Measurements from ENCODE around the gene ATF3. TPM values are rescaled to one million over a fixed set of nuclear protein-coding genes. Genes with fewer than 3 reads are reported as not detected.
A peak's percentile ranks its signal among the peaks of the same experiment; 100 is the strongest.

Gene ATF3
- total RNA-seq, 4 donors from 2014 or later, result 10.0 to 38.0 (median 17.2) TPM

DNA sequence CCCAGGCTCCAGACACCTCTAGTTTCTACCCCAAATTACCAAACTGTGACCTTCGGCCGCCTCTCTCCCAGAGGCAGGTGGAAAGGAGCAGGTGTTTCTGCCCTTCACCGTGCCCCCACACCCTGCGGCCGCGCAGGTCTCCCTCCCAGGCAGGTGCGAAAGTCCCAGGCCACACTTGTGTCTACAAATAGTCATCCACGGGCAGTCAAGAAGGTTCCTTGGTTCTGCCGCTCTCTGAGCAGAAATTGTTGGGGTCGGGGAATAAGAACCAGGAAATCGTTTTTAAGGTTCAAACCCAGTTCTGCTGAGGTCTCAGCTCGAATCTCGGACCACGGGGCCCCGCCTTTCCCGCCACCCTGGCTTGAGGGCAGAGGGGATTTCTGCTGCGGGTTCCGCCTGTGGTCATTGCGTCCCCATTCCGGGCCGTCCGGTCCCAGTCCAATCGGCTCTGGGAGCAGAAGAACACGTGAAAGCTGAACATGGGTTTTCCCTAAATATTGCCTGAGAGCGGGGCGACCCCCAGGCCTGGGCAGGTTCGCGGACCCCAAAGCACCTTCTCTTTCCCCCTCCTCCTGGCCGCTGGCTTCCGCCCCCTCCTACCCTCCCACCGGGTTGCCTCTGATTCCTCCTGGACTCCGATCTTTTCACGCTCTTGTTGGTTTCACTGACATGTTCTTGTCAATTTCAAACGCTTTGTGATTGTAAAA is 1.2 kb upstream of the ATF3 start:
- peak overlapping the region; percentile 63 to 88 (median 79) for H3K4me3 ChIP-seq
- peak; percentile 23 to 71 (median 57) for DNase-seq
- peak overlapping the region; percentile 71 to 99 (median 97) for H3K27ac ChIP-seq
- H3K9me3 ChIP-seq, result no peaks in the 10 kb centered on the region
- H3K4me1 ChIP-seq, result peaks cover 3 to 44% (median 16%) of the 10 kb centered on the region in 4 donors
- peaks cover 0 to 8% of the 10 kb centered on the region in 2 donors for H3K27me3 ChIP-seq
- H3K36me3 ChIP-seq, result no peaks in the 10 kb centered on the region
- TF ChIP-seq CTCF (IDR thresholded peaks at IDR 0.05) (no peak), POLR2A (IDR thresholded peaks at IDR 0.05) (no peak)

GRCh38 chr1:212607913-212608391 is 609 bp upstream of the ATF3 start:
- Histone ChIP-seq H3K27ac (peak overlapping the region; percentile 71 to 99 (median 97)), H3K36me3 (no peaks in the 10 kb centered on the region), H3K4me1 (peaks cover 3 to 44% (median 16%) of the 10 kb centered on the region in 4 donors), H3K9me3 (no peaks in the 10 kb centered on the region), H3K4me3 (peak overlapping the region; percentile 63 to 88 (median 79)), H3K27me3 (peaks cover 0 to 8% of the 10 kb centered on the region in 2 donors)
- no peak for DNase-seq
- TF ChIP-seq POLR2A (IDR thresholded peaks at IDR 0.05) (no peak), CTCF (IDR thresholded peaks at IDR 0.05) (no peak)

- peak; percentile 20 to 76 (median 67) for DNase-seq
- TF ChIP-seq CTCF (IDR thresholded peaks at IDR 0.05) (peak in 4 of 6 experiments; percentile 16 to 34 (median 26)), POLR2A (IDR thresholded peaks at IDR 0.05) (no peak)
- Histone ChIP-seq H3K4me1 (peaks cover 3 to 44% (median 16%) of the 10 kb centered on the region in 4 donors), H3K36me3 (no peaks in the 10 kb centered on the region), H3K9me3 (no peaks in the 10 kb centered on the region), H3K27me3 (peaks cover 0 to 8% of the 10 kb centered on the region in 2 donors), H3K27ac (peak overlapping the region; percentile 71 to 99 (median 97)), H3K4me3 (peak overlapping the region; percentile 63 to 88 (median 79))
These were observed 569 bp downstream of the ATF3 start for GRCh38 chr1:212608959-212609700.

DNA sequence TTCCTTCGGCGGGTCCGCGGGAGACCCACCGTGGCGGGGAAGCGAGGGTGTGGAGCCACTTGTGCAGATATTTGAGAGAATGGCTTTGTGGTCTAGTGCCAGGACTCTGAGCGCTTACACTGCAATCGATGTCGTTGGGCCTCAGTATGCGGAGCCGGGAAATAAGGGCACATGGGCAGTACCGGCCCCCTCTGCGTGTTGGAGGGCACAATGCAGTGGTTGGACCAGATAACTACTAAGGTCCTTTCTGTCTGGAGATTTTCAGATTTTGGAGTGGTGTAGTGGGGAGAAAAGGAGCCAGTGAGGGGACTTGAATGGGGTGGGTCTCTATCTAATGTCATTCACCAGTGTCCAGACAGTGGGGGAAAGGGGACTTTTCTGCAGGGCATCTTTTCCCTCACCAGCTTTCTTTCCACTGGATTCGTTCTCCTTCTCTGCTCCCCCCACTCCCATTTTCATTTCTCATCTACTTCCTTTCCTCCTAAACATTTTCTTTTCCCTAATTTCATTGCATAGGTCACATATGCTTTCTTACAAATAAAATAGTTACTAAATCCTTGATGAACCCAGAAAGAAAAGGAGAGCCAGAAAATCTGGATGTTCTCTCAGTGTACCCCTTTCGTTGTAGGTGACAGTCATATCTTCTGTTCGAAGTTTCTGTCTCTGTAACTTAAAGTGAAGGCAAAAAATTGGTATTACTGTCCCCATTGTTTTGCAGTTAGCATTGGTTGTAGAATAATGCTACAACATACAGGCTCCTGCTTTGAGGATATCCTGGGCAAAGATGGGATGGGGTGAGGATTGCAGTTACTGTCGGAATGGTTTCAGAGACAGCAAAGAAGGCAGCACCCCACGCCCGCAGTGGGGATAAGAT is 1.4 kb downstream of the ATF3 start:
- Histone ChIP-seq H3K36me3 (peaks cover 0 to 2% (median 0%) of the 10 kb centered on the region in 3 donors), H3K4me3 (peak overlapping the region; percentile 63 to 88 (median 79)), H3K27ac (peak overlapping the region; percentile 71 to 99 (median 97)), H3K27me3 (peaks cover 0 to 8% of the 10 kb centered on the region in 2 donors), H3K9me3 (no peaks in the 10 kb centered on the region), H3K4me1 (peaks cover 3 to 44% (median 16%) of the 10 kb centered on the region in 4 donors)
- TF ChIP-seq CTCF (IDR thresholded peaks at IDR 0.05) (no peak), POLR2A (IDR thresholded peaks at IDR 0.05) (no peak)
- DNase-seq, result peak in 1 of 3 donors; percentile 62

GRCh38 chr1:212610575-212610967 is 2.0 kb downstream of the ATF3 start:
- peaks cover 3 to 40% (median 16%) of the 10 kb centered on the region in 4 donors for H3K4me1 ChIP-seq
- peaks cover 0 to 8% (median 0%) of the 10 kb centered on the region in 3 donors for H3K36me3 ChIP-seq
- TF ChIP-seq POLR2A (IDR thresholded peaks at IDR 0.05) (peak in 1 of 2 donors; percentile 10), CTCF (IDR thresholded peaks at IDR 0.05) (no peak)
- DNase-seq, result peak in 1 of 3 donors; percentile 49
- peak overlapping the region in 1 of 4 donors; percentile 82 for H3K4me3 ChIP-seq
- H3K27me3 ChIP-seq, result peaks cover 0 to 8% of the 10 kb centered on the region in 2 donors
- no peaks in the 10 kb centered on the region for H3K9me3 ChIP-seq
- H3K27ac ChIP-seq, result no peak overlapping the region
